ENCODE measurements around the gene ERCC6. TPM values are rescaled to one million over a fixed set of nuclear protein-coding genes. Genes with fewer than 3 reads are reported as not detected.

ERCC6 gene
- total and polyA plus RNA-seq, 2 experiments from 2014 or later, result 6.9 to 16.5 TPM

- H3K9me2 ChIP-seq (replicated peaks; ENCODE audit: insufficient read depth), result no peaks in the 10 kb centered on the region
- H2AFZ ChIP-seq, result no peak overlapping the region
- H3K36me3 ChIP-seq (replicated peaks; ENCODE audit: insufficient read depth, low read depth), result no peaks in the 10 kb centered on the region
- no peak overlapping the region for H3K27ac ChIP-seq
- no peak overlapping the region for H3K4me2 ChIP-seq
- H4K20me1 ChIP-seq (ENCODE audit: insufficient read depth, poor library complexity, severe bottlenecking), result no peaks in the 10 kb centered on the region
- no peaks in the 10 kb centered on the region for H3K79me2 ChIP-seq
- H3K27me3 ChIP-seq, result no peaks in the 10 kb centered on the region
- H3K4me3 ChIP-seq, result no peak overlapping the region
- 93% methylated on average over 4 of the region's 4 CpGs for WGBS (ENCODE audit: low lambda C conversion rate, missing lambda C conversion rate)
- TF ChIP-seq EZH2phosphoT487 (IDR thresholded peaks at IDR 0.05; ENCODE audit: low read depth, severe bottlenecking, unreplicated experiment), result no peak
- no peak for TF ChIP-seq EZH2 (IDR thresholded peaks at IDR 0.05; ENCODE audit: borderline replicate concordance)
- TF ChIP-seq, protein P1, sequence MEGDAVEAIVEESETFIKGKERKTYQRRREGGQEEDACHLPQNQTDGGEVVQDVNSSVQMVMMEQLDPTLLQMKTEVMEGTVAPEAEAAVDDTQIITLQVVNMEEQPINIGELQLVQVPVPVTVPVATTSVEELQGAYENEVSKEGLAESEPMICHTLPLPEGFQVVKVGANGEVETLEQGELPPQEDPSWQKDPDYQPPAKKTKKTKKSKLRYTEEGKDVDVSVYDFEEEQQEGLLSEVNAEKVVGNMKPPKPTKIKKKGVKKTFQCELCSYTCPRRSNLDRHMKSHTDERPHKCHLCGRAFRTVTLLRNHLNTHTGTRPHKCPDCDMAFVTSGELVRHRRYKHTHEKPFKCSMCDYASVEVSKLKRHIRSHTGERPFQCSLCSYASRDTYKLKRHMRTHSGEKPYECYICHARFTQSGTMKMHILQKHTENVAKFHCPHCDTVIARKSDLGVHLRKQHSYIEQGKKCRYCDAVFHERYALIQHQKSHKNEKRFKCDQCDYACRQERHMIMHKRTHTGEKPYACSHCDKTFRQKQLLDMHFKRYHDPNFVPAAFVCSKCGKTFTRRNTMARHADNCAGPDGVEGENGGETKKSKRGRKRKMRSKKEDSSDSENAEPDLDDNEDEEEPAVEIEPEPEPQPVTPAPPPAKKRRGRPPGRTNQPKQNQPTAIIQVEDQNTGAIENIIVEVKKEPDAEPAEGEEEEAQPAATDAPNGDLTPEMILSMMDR (IDR thresholded peaks at IDR 0.05; ENCODE audit: poor library complexity), result no peak
- no peak for DNase-seq (ENCODE audit: low spot score)
- H3K4me1 ChIP-seq (ENCODE audit: insufficient read depth), result no peaks in the 10 kb centered on the region
- no peaks in the 10 kb centered on the region for H3K9me3 ChIP-seq (ENCODE audit: low read depth)
Measured at GRCh38 chr10:49564461-49565009, 25.6 kb upstream of the ERCC6 start.

GRCh38 chr10:49562893-49563292 is 24.0 kb upstream of the ERCC6 start:
- Histone ChIP-seq H2AFZ (no peak overlapping the region), H3K79me2 (no peaks in the 10 kb centered on the region), H4K20me1 (ENCODE audit: insufficient read depth, poor library complexity, severe bottlenecking) (no peaks in the 10 kb centered on the region), H3K4me2 (no peak overlapping the region), H3K27me3 (no peaks in the 10 kb centered on the region), H3K27ac (no peak overlapping the region), H3K9me2 (replicated peaks; ENCODE audit: insufficient read depth) (no peaks in the 10 kb centered on the region), H3K9me3 (ENCODE audit: low read depth) (no peaks in the 10 kb centered on the region), H3K4me1 (ENCODE audit: insufficient read depth) (no peaks in the 10 kb centered on the region), H3K36me3 (replicated peaks; ENCODE audit: insufficient read depth, low read depth) (no peaks in the 10 kb centered on the region), H3K4me3 (no peak overlapping the region)
- WGBS (ENCODE audit: low lambda C conversion rate, missing lambda C conversion rate), result 61% methylated on average over 1 of the region's 1 CpG
- TF ChIP-seq, protein P1 (IDR thresholded peaks at IDR 0.05; ENCODE audit: poor library complexity), result no peak
- TF ChIP-seq EZH2phosphoT487 (IDR thresholded peaks at IDR 0.05; ENCODE audit: low read depth, severe bottlenecking, unreplicated experiment), result no peak
- no peak for DNase-seq (ENCODE audit: low spot score)

DNA sequence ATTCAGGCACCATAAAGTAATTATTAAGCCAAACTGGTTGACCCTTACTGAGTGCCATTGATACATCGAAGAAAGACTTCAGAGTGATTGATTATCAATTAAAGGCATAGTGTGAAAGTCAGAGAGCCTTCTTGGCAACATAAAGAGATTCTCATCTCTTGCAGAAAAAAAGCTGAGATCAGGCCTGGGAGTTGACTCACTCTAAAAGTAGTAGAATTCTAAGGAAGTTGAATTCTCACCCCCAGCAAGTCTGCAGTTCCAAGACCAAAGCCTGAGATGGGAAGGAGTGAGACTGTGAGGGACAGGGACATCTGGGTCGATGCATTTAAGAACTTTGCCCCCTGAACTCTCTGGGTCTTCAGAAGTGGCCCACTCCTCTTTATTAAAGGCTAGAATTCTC is 21.6 kb upstream of the ERCC6 start:
- no peak for DNase-seq (ENCODE audit: low spot score)
- no peaks in the 10 kb centered on the region for H4K20me1 ChIP-seq (ENCODE audit: insufficient read depth, poor library complexity, severe bottlenecking)
- no peak overlapping the region for H3K4me2 ChIP-seq
- H3K79me2 ChIP-seq, result no peaks in the 10 kb centered on the region
- H3K27me3 ChIP-seq, result no peaks in the 10 kb centered on the region
- no peaks in the 10 kb centered on the region for H3K9me2 ChIP-seq (replicated peaks; ENCODE audit: insufficient read depth)
- no peaks in the 10 kb centered on the region for H3K36me3 ChIP-seq (replicated peaks; ENCODE audit: insufficient read depth, low read depth)
- WGBS (ENCODE audit: low lambda C conversion rate, missing lambda C conversion rate), result 76% methylated on average over 2 of the region's 2 CpGs
- H2AFZ ChIP-seq, result no peak overlapping the region
- H3K9me3 ChIP-seq (ENCODE audit: low read depth), result no peaks in the 10 kb centered on the region
- TF ChIP-seq, protein P1 (IDR thresholded peaks at IDR 0.05; ENCODE audit: poor library complexity), result no peak
- no peak for TF ChIP-seq EZH2 (IDR thresholded peaks at IDR 0.05; ENCODE audit: borderline replicate concordance)
- TF ChIP-seq EZH2phosphoT487 (IDR thresholded peaks at IDR 0.05; ENCODE audit: low read depth, severe bottlenecking, unreplicated experiment), result no peak
- no peak overlapping the region for H3K4me3 ChIP-seq
- no peak overlapping the region for H3K27ac ChIP-seq
- no peaks in the 10 kb centered on the region for H3K4me1 ChIP-seq (ENCODE audit: insufficient read depth)

GRCh38 chr10:49559476-49559875 is 20.6 kb upstream of the ERCC6 start:
- no peaks in the 10 kb centered on the region for H3K27me3 ChIP-seq
- no peak overlapping the region for H3K4me2 ChIP-seq
- no peaks in the 10 kb centered on the region for H3K79me2 ChIP-seq
- WGBS (ENCODE audit: low lambda C conversion rate, missing lambda C conversion rate), result 39% methylated on average over 1 of the region's 1 CpG
- no peaks in the 10 kb centered on the region for H4K20me1 ChIP-seq (ENCODE audit: insufficient read depth, poor library complexity, severe bottlenecking)
- H3K9me3 ChIP-seq (ENCODE audit: low read depth), result no peaks in the 10 kb centered on the region
- DNase-seq (ENCODE audit: low spot score), result no peak
- TF ChIP-seq EZH2phosphoT487 (IDR thresholded peaks at IDR 0.05; ENCODE audit: low read depth, severe bottlenecking, unreplicated experiment) (no peak), EZH2 (IDR thresholded peaks at IDR 0.05; ENCODE audit: borderline replicate concordance) (no peak)
- TF ChIP-seq, protein P1 (IDR thresholded peaks at IDR 0.05; ENCODE audit: poor library complexity), result no peak
- no peaks in the 10 kb centered on the region for H3K4me1 ChIP-seq (ENCODE audit: insufficient read depth)
- H3K4me3 ChIP-seq, result no peak overlapping the region
- no peak overlapping the region for H3K27ac ChIP-seq
- H3K36me3 ChIP-seq (replicated peaks; ENCODE audit: insufficient read depth, low read depth), result no peaks in the 10 kb centered on the region
- H2AFZ ChIP-seq, result no peak overlapping the region
- H3K9me2 ChIP-seq (replicated peaks; ENCODE audit: insufficient read depth), result no peaks in the 10 kb centered on the region
